ENCODE data around the gene LCORL.

The LCORL gene

DNA sequence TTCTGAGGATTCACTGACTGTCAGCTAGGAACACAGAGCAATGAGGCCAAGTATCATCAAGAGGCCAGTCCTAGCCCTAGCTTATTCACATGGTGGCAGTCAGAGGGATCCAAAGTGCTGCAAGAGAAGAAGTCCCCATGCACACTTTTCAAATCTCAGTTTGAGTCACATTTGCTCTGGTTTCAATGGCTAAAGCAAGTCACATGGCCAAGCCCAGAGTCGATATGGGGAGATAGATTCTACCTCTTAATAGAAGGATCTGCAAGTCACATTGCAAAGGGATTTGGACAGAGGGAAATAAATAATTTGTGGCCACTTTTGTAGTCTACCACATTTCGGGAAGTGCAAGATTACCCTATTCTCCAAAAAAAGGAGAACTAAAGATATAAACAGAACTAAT is 3.7 kb upstream of the LCORL start:
- H3K4me1 ChIP-seq = no peaks in the 10 kb centered on the region
- no peak overlapping the region for H3K4me3 ChIP-seq (ENCODE audit: low read depth, low read length)
- no peak for TF ChIP-seq CTCF (IDR thresholded peaks at IDR 0.05; ENCODE audit: low read depth, low read length)
- H3K27me3 ChIP-seq = no peaks in the 10 kb centered on the region
- H3K36me3 ChIP-seq = no peaks in the 10 kb centered on the region
- DNase-seq = no peak
- no peaks in the 10 kb centered on the region for H3K9me3 ChIP-seq

- peak overlapping the region; percentile 92 for H3K4me3 ChIP-seq (ENCODE audit: low read depth, low read length)
These were observed 1.1 kb upstream of the LCORL start for GRCh38 chr4:18022572-18023050.

DNA sequence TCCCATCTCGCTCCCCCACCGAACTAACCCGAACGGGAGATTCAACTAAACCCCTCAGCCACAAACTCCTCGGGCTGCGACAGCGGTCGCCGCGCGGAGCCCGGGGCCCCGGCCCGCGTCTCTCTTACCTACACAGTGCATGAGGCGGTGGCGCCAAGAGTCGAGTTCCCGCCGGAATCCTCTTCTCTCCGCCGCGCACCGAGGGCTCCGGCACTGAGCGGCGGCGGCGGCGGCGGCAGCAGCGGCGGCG is 160 bp downstream of the LCORL start:
- H3K4me3 ChIP-seq (ENCODE audit: low read depth, low read length) = peak overlapping the region; percentile 92
- no peaks in the 10 kb centered on the region for H3K9me3 ChIP-seq
- peaks cover 12% of the 10 kb centered on the region for H3K4me1 ChIP-seq
- no peak for TF ChIP-seq CTCF (IDR thresholded peaks at IDR 0.05; ENCODE audit: low read depth, low read length)
- no peaks in the 10 kb centered on the region for H3K27me3 ChIP-seq
- no peaks in the 10 kb centered on the region for H3K36me3 ChIP-seq
- no peak for DNase-seq

More at GRCh38 chr4:18022572-18023050, 1.1 kb upstream of the LCORL start:
- DNase-seq = no peak
- TF ChIP-seq CTCF (IDR thresholded peaks at IDR 0.05; ENCODE audit: low read depth, low read length) = no peak
- Histone ChIP-seq H3K4me1 (peaks cover 2% of the 10 kb centered on the region), H3K36me3 (no peaks in the 10 kb centered on the region), H3K27me3 (no peaks in the 10 kb centered on the region), H3K9me3 (no peaks in the 10 kb centered on the region)

DNA sequence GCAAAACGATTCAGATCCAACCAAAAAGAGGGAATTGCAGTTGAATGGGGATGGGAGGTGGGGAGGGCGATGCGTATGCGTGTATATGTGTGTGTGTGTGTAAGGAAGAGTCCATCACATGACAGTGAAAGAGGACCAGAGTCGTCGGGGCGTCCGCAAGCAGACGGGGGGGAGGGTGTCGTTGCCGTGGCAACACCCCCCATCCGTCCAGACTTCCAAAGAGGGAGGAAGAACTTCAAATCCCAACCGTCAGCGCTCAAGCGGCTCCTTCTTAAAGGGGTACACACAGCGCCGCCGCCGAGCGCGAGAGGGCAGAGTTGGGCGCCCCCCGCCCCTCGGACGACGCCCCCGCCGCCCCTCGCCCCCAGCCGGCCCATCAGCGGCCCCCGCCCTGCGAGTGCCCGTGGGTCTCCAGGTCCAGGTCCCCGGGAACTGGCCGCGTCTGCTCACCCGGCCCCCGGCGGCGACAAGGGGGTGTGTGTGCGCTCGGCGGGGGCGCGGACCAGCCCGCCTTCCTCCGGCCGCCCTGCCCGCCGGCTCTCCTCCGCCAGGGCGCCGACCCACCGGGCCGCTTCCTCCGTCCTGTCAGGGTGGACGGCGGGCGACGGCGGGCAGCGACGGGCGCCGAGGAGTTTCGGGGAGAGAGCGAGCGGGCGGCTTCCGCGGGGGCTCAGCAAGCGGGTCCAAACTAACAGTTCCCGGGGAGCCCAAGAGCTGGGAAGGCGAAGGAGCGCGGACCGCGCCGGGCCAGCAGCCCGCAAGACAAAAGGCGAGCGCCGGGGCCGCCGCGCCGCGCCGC is 685 bp downstream of the LCORL start:
- no peaks in the 10 kb centered on the region for H3K36me3 ChIP-seq
- no peaks in the 10 kb centered on the region for H3K9me3 ChIP-seq
- H3K27me3 ChIP-seq = no peaks in the 10 kb centered on the region
- H3K4me3 ChIP-seq (ENCODE audit: low read depth, low read length) = peak overlapping the region; percentile 92
- peak; percentile 85 for DNase-seq
- no peak for TF ChIP-seq CTCF (IDR thresholded peaks at IDR 0.05; ENCODE audit: low read depth, low read length)
- peaks cover 12% of the 10 kb centered on the region for H3K4me1 ChIP-seq

- H3K4me1 ChIP-seq = peaks cover 12% of the 10 kb centered on the region
- H3K4me3 ChIP-seq (ENCODE audit: low read depth, low read length) = peak overlapping the region; percentile 92
- H3K36me3 ChIP-seq = no peaks in the 10 kb centered on the region
- DNase-seq = peak; percentile 8
- no peaks in the 10 kb centered on the region for H3K9me3 ChIP-seq
- H3K27me3 ChIP-seq = no peaks in the 10 kb centered on the region
- no peak for TF ChIP-seq CTCF (IDR thresholded peaks at IDR 0.05; ENCODE audit: low read depth, low read length)
These were observed 1.3 kb downstream of the LCORL start for GRCh38 chr4:18020145-18020670.

GRCh38 chr4:18014269-18014668 is 7.3 kb downstream of the LCORL start:
- no peaks in the 10 kb centered on the region for H3K36me3 ChIP-seq
- no peaks in the 10 kb centered on the region for H3K27me3 ChIP-seq
- DNase-seq = no peak
- no peak for TF ChIP-seq CTCF (IDR thresholded peaks at IDR 0.05; ENCODE audit: low read depth, low read length)
- no peak overlapping the region for H3K4me3 ChIP-seq (ENCODE audit: low read depth, low read length)
- peaks cover 44% of the 10 kb centered on the region for H3K4me1 ChIP-seq
- no peaks in the 10 kb centered on the region for H3K9me3 ChIP-seq
